ENCODE measurements around the gene BDKRB1.
A peak's percentile ranks its signal among the peaks of the same experiment; 100 is the strongest.

The BDKRB1 gene

DNA sequence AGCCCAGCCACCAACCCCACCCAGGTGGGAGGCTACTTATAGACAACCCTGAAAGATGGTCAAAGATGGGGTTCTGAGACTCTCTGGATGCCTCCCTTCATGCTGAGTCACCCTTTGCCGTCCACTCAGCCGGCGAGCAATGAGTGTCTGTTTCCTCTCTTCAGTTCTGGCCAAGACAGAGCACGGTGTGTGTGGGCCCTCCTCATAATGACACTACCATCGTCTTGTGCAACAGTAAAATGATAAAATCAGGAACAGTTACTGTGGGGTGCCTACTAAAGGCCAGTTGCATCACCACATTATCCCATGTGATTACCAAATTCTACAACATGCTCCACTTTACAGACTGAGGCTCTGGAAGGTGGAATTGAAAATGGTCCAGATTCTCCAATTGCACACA is 7.0 kb upstream of the BDKRB1 start:
- ATAC-seq, result peak; percentile 58
- TF ChIP-seq GLIS3 (CRISPR knock-in tag; IDR thresholded peaks at IDR 0.05) (no peak), ISL1 (CRISPR knock-in tag; IDR thresholded peaks at IDR 0.05) (peak; percentile 56; the same call in 1 of the 2 replicates)

DNA sequence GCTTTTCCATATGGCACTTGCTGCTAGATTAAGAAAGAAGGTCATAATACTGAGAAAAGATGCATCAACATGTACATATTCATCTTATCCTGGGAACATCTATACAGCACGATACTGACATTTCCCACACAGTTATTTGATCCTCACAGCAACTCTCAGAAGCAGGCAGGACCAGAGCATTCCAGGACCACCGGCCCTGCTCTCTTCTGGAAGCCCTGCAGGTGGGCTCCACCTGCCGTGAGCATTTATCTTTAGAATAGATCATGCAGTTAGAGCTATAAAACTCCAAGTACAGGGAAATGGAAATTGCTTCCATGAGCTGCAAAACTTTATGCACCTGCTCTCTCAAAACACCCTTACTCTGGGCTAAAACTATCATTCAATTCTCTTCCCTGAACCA is 5.5 kb upstream of the BDKRB1 start:
- TF ChIP-seq CSDC2 (CRISPR knock-in tag; IDR thresholded peaks at IDR 0.05), result no peak
- TF ChIP-seq ZFP3 (CRISPR knock-in tag; IDR thresholded peaks at IDR 0.05), result no peak
- TF ChIP-seq ESRRG (CRISPR knock-in tag; IDR thresholded peaks at IDR 0.05), result no peak
- TF ChIP-seq RARB (CRISPR knock-in tag; IDR thresholded peaks at IDR 0.05), result no peak
- TF ChIP-seq ARNTL (CRISPR knock-in tag; IDR thresholded peaks at IDR 0.05; ENCODE audit: borderline replicate concordance, low read depth), result no peak
- TF ChIP-seq, protein P1, sequence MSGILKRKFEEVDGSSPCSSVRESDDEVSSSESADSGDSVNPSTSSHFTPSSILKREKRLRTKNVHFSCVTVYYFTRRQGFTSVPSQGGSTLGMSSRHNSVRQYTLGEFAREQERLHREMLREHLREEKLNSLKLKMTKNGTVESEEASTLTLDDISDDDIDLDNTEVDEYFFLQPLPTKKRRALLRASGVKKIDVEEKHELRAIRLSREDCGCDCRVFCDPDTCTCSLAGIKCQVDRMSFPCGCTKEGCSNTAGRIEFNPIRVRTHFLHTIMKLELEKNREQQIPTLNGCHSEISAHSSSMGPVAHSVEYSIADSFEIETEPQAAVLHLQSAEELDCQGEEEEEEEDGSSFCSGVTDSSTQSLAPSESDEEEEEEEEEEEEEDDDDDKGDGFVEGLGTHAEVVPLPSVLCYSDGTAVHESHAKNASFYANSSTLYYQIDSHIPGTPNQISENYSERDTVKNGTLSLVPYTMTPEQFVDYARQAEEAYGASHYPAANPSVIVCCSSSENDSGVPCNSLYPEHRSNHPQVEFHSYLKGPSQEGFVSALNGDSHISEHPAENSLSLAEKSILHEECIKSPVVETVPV (CRISPR knock-in tag; IDR thresholded peaks at IDR 0.05), result no peak
- no peak for TF ChIP-seq ZFP30 (CRISPR knock-in tag; IDR thresholded peaks at IDR 0.05)
- TF ChIP-seq ZC3H10 (CRISPR knock-in tag; IDR thresholded peaks at IDR 0.05), result no peak
- no peak for ATAC-seq

DNA sequence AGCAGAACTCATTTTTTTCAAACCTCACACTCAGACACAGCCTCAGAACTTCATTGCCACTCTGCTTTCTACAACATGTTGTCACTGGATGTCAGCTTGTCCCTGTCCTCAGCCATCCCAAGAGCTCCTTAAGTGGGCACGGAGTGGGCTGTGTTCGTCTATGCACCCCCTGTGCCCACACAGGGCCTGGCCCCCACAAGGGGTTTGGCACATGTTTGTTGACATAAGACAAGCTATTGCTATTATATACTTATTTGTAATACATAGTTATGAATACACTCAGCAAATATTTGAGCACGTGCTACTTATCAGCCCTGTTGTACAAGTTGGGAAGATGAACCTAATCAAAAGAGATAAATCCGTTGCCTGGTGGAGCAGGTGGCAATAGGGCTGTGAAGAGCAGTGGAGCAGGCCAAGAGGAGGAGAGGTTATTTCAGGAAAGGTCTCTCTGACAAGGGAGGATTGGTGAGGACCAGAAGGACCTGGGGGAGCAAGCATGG is 4.3 kb upstream of the BDKRB1 start:
- ATAC-seq, result no peak
- no peak for TF ChIP-seq PPARA (CRISPR knock-in tag; IDR thresholded peaks at IDR 0.05; ENCODE audit: borderline replicate concordance)

DNA sequence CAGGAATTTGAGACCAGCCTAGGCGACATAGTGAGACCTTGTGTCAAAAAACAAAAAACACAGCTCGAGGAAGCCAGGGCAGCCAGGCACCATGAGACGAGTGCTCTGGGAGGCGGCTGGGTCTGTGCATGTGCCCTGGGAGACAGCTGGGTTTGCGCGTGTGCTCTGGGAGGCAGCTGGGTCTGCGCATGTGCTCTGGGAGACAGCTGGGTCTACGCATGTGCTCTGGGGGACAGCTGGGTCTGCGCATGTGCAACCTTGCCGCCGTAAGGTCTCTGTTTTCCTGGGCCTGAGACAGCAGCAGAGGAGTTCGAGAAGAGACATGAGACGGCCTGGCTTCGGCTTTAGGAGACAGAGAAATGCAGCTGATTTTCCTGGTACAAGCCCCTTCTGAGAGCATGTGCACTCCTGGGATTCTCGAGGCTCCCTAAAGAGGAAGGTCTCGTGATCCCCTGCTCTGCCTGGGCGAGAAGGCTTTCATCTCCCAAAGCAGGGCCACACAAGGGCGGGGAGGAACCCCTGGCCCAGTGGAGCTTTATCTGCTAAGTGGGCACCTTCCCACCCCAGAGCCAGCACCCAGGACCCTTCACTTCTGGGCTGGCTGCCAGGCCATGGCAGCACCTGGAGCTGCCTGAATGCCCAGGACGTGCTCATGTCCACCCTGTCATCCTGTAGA is 3.5 kb upstream of the BDKRB1 start:
- ATAC-seq, result no peak
- TF ChIP-seq ZFP3 (CRISPR knock-in tag; IDR thresholded peaks at IDR 0.05) (peak; percentile 73), ZNF565 (CRISPR knock-in tag; conservative IDR thresholded peaks at IDR 0.05; ENCODE audit: low read depth) (no peak)

DNA sequence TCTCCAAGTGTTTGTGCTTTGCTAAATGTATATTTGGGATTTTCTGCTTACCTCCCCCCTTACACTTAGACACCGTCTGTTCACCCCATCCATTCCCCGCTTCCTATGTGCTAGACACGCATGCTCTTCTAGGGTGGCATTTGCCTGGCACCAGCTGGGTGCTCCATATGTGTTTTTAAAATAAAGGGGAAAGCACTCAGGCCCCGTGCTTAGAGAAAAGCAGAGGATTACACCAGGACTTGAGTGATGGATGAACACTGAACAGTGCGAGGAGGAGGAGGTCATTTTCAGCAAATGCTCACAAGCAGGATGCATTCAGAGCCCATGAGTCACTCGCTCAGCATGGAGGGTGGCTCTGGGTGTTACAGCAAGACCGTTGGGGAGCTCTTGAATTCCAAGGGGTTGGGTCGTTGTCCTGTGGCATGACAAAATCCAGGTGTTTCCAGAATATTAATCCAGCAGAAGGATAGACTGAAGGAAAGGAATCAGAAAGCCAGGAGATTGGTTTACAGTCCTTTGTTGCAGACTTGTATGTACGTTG is 2.9 kb upstream of the BDKRB1 start:
- ATAC-seq, result peak; percentile 83
- 0 out of 2 replicates have a peak, but pooled peaks have one; percentile 5 for TF ChIP-seq ZFP3 (CRISPR knock-in tag; IDR thresholded peaks at IDR 0.05)
- TF ChIP-seq, protein P2, sequence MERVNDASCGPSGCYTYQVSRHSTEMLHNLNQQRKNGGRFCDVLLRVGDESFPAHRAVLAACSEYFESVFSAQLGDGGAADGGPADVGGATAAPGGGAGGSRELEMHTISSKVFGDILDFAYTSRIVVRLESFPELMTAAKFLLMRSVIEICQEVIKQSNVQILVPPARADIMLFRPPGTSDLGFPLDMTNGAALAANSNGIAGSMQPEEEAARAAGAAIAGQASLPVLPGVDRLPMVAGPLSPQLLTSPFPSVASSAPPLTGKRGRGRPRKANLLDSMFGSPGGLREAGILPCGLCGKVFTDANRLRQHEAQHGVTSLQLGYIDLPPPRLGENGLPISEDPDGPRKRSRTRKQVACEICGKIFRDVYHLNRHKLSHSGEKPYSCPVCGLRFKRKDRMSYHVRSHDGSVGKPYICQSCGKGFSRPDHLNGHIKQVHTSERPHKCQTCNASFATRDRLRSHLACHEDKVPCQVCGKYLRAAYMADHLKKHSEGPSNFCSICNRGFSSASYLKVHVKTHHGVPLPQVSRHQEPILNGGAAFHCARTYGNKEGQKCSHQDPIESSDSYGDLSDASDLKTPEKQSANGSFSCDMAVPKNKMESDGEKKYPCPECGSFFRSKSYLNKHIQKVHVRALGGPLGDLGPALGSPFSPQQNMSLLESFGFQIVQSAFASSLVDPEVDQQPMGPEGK (CRISPR knock-in tag; IDR thresholded peaks at IDR 0.05; ENCODE audit: borderline replicate concordance), result peak; percentile 48; the same call in 1 of the 2 replicates
- peak; percentile 50; the same call in 1 of the 2 replicates for TF ChIP-seq ISL1 (CRISPR knock-in tag; IDR thresholded peaks at IDR 0.05)
- TF ChIP-seq ZNF70 (CRISPR knock-in tag; IDR thresholded peaks at IDR 0.05), result no peak
- TF ChIP-seq, protein P3, sequence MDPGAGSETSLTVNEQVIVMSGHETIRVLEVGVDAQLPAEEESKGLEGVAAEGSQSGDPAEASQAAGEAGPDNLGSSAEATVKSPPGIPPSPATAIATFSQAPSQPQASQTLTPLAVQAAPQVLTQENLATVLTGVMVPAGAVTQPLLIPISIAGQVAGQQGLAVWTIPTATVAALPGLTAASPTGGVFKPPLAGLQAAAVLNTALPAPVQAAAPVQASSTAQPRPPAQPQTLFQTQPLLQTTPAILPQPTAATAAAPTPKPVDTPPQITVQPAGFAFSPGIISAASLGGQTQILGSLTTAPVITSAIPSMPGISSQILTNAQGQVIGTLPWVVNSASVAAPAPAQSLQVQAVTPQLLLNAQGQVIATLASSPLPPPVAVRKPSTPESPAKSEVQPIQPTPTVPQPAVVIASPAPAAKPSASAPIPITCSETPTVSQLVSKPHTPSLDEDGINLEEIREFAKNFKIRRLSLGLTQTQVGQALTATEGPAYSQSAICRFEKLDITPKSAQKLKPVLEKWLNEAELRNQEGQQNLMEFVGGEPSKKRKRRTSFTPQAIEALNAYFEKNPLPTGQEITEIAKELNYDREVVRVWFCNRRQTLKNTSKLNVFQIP (CRISPR knock-in tag; IDR thresholded peaks at IDR 0.05; ENCODE audit: borderline replicate concordance, low read depth), result no peak

DNA sequence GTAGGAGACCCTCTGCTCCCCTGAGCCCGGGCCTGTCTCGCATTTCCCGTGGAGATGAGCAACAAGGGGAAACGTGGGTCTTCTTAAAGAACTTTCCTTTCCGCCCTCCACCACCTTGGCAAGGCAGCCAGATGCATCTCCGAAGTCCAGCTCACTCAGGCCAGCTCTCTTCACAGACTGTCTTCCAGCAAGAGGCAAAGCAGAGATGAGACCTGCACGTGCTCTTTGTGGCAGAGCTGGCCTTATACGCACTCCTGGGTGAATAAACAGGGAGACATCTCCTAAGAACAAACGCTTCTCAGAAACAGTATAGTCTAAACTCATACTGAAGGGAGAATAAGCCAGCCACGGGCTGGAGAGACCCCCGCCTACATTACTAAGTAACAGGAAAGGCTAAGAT is 1.3 kb upstream of the BDKRB1 start:
- no peak for TF ChIP-seq OSR1 (CRISPR knock-in tag; IDR thresholded peaks at IDR 0.05)
- no peak for TF ChIP-seq SNAI2 (CRISPR knock-in tag; IDR thresholded peaks at IDR 0.05)
- TF ChIP-seq ZNF8 (CRISPR knock-in tag; IDR thresholded peaks at IDR 0.05), result no peak
- TF ChIP-seq BACH2 (CRISPR knock-in tag; IDR thresholded peaks at IDR 0.05; ENCODE audit: borderline replicate concordance), result no peak
- TF ChIP-seq ZNF565 (CRISPR knock-in tag; conservative IDR thresholded peaks at IDR 0.05; ENCODE audit: low read depth), result no peak
- no peak for TF ChIP-seq ISL1 (CRISPR knock-in tag; IDR thresholded peaks at IDR 0.05)
- no peak for TF ChIP-seq TCF4 (CRISPR knock-in tag; IDR thresholded peaks at IDR 0.05; ENCODE audit: borderline replicate concordance)
- no peak for TF ChIP-seq ZC3H10 (CRISPR knock-in tag; IDR thresholded peaks at IDR 0.05)
- TF ChIP-seq CSDC2 (CRISPR knock-in tag; IDR thresholded peaks at IDR 0.05), result no peak
- TF ChIP-seq ZFP3 (CRISPR knock-in tag; IDR thresholded peaks at IDR 0.05), result no peak
- no peak for TF ChIP-seq PPARA (CRISPR knock-in tag; IDR thresholded peaks at IDR 0.05; ENCODE audit: borderline replicate concordance)
- no peak for TF ChIP-seq ESRRG (CRISPR knock-in tag; IDR thresholded peaks at IDR 0.05)
- TF ChIP-seq, protein P2 (CRISPR knock-in tag; IDR thresholded peaks at IDR 0.05; ENCODE audit: borderline replicate concordance), result no peak
- TF ChIP-seq TOX (CRISPR knock-in tag; IDR thresholded peaks at IDR 0.05; ENCODE audit: borderline replicate concordance), result no peak

More for the DNA sequence above, 1.3 kb upstream of the BDKRB1 start:
- peak; percentile 7; the same call in 1 of the 3 replicates for ATAC-seq
